H9 (cell line): ENCODE results near the gene SPNS3. TPM values are rescaled to one million over a fixed set of nuclear protein-coding genes. Genes with fewer than 3 reads are reported as not detected.

Source experiments
- DNase-seq: peaks from one replicate; pipeline ENCODE4 v3.0.0-alpha.2; 2017
- H2AFZ ChIP-seq: one replicate; pipeline ENCODE4 v1.6.1; 2013; ENCODE audit warnings: mild to moderate bottlenecking, low read length, control low read depth, moderate library complexity
- H2AK5ac ChIP-seq: 2 replicates; pipeline ENCODE4 v1.6.1; 2013; ENCODE audit warnings: low read length, control low read depth, mixed read lengths; ENCODE audit not compliant: insufficient read length
- H2BK120ac ChIP-seq: one replicate; pipeline ENCODE4 v1.6.1; 2013; ENCODE audit warnings: low read depth, mild to moderate bottlenecking, low read length, control low read depth, inconsistent platforms; ENCODE audit not compliant: poor library complexity, severe bottlenecking
- H2BK12ac ChIP-seq: 2 replicates; pipeline ENCODE4 v1.6.1; 2013; ENCODE audit warnings: low read length, control low read depth, mixed read lengths, low read depth; ENCODE audit not compliant: insufficient read length
- H2BK15ac ChIP-seq: 2 replicates; pipeline ENCODE4 v1.6.1; 2013; ENCODE audit warnings: low read depth, low read length, control low read depth
- H2BK20ac ChIP-seq: one replicate; pipeline ENCODE4 v1.6.1; 2013; ENCODE audit warnings: low read depth, mild to moderate bottlenecking, low read length, control low read depth, inconsistent platforms; ENCODE audit not compliant: poor library complexity, severe bottlenecking
- H2BK5ac ChIP-seq: 2 replicates; pipeline ENCODE4 v1.6.1; 2013; ENCODE audit warnings: low read length, control low read depth, mixed read lengths; ENCODE audit not compliant: insufficient read length
- H3K14ac ChIP-seq: 2 replicates; pipeline ENCODE4 v1.6.1; 2013; ENCODE audit warnings: low read length, control low read depth; ENCODE audit not compliant: insufficient read depth
- H3K18ac ChIP-seq: 2 replicates; pipeline ENCODE4 v1.6.1; 2013; ENCODE audit warnings: low read depth, mild to moderate bottlenecking, mixed read lengths, low read length, control low read depth; ENCODE audit not compliant: insufficient read length
- H3K23ac ChIP-seq: 2 replicates; pipeline ENCODE4 v1.6.1; 2013; ENCODE audit warnings: low read length, control low read depth, mixed read lengths, low read depth; ENCODE audit not compliant: insufficient read length
- H3K23me2 ChIP-seq: 2 replicates; pipeline ENCODE4 v1.6.1; 2013; ENCODE audit warnings: low read depth, mild to moderate bottlenecking, mixed read lengths, low read length, control low read depth; ENCODE audit not compliant: insufficient read length, poor library complexity, severe bottlenecking
- H3K27ac ChIP-seq: 2 replicates; pipeline ENCODE4 v1.5.1; 2013; ENCODE audit warnings: low read length, control low read depth, mixed read lengths, low read depth; ENCODE audit not compliant: insufficient read length
- H3K27me3 ChIP-seq: 2 replicates; pipeline ENCODE4 v1.6.1; 2013; ENCODE audit warnings: low read length, control low read depth, inconsistent platforms; ENCODE audit not compliant: insufficient read depth
- H3K4ac ChIP-seq: 2 replicates; pipeline ENCODE4 v1.6.1; 2013; ENCODE audit warnings: low read depth, mild to moderate bottlenecking, control low read depth, inconsistent platforms, low read length, moderate library complexity
- H3K4me1 ChIP-seq: 2 replicates; pipeline ENCODE4 v1.6.1; 2013; ENCODE audit warnings: low read length, control low read depth, inconsistent platforms; ENCODE audit not compliant: insufficient read depth
- H3K4me2 ChIP-seq: 2 replicates; pipeline ENCODE4 v1.6.1; 2013; ENCODE audit warnings: low read length, control low read depth, mixed read lengths; ENCODE audit not compliant: insufficient read length, insufficient read depth
- H3K56ac ChIP-seq: 2 replicates; pipeline ENCODE4 v1.6.1; 2013; ENCODE audit warnings: low read depth, mild to moderate bottlenecking, mixed read lengths, low read length, control low read depth; ENCODE audit not compliant: insufficient read length
- H3K79me1 ChIP-seq: 2 replicates; pipeline ENCODE4 v1.6.1; 2013; ENCODE audit warnings: low read depth, mild to moderate bottlenecking, moderate library complexity, low read length, control low read depth, inconsistent platforms; ENCODE audit not compliant: insufficient read depth, poor library complexity, severe bottlenecking
- H3K79me2 ChIP-seq: 2 replicates; pipeline ENCODE4 v1.6.1; 2013; ENCODE audit warnings: low read length, control low read depth, inconsistent platforms; ENCODE audit not compliant: insufficient read depth
- H3K9ac ChIP-seq: 2 replicates; pipeline ENCODE4 v1.6.1; 2013; ENCODE audit warnings: low read length, control low read depth, mixed read lengths; ENCODE audit not compliant: insufficient read length; ENCODE audit errors: extremely low read depth
- H3K9me3 ChIP-seq: one replicate; pipeline ENCODE4 v1.6.1; 2013; ENCODE audit warnings: low read depth, low read length, inconsistent platforms; ENCODE audit not compliant: control insufficient read depth
- H3T11ph ChIP-seq: one replicate; pipeline ENCODE4 v1.6.1; 2013; ENCODE audit warnings: mild to moderate bottlenecking, low read length, control low read depth, inconsistent platforms
- H4K20me1 ChIP-seq: one replicate; pipeline ENCODE4 v1.6.1; 2013; ENCODE audit not compliant: control insufficient read depth, insufficient read length, insufficient read depth
- H4K5ac ChIP-seq: 2 replicates; pipeline ENCODE4 v1.6.1; 2013; ENCODE audit warnings: low read depth, mild to moderate bottlenecking, mixed read lengths, low read length, control low read depth; ENCODE audit not compliant: insufficient read length
- H4K8ac ChIP-seq: replicated peaks from 2 replicates; pipeline ENCODE4 v1.6.1; 2013; ENCODE audit warnings: low read length, control low read depth, mixed read lengths, low read depth; ENCODE audit not compliant: insufficient read length
- H4K91ac ChIP-seq: 2 replicates; pipeline ENCODE4 v1.6.1; 2013; ENCODE audit warnings: low read depth, mild to moderate bottlenecking, moderate library complexity, mixed read lengths, low read length, control low read depth; ENCODE audit not compliant: insufficient read length
- H3K27ac Mint-ChIP-seq, 3 experiments: 2 replicates in 2 of 3; 3 replicates in 1 of 3; pipeline ENCODE4 v1.8.0; 2020 to 2021; ENCODE audit warnings: mixed read lengths in 3 of 3, mild to moderate bottlenecking in 1 of 3, moderate library complexity in 1 of 3
- H3K27me3 Mint-ChIP-seq: 2 replicates; pipeline ENCODE4 v1.8.0; 2021; ENCODE audit warnings: low read depth, mild to moderate bottlenecking, moderate library complexity, mixed read lengths
- H3K36me3 Mint-ChIP-seq, 3 experiments: 2 replicates in 2 of 3; 3 replicates in 1 of 3; pipeline ENCODE4 v1.8.0; 2020 to 2021; ENCODE audit warnings: low read depth in 3 of 3, mixed read lengths in 3 of 3; ENCODE audit not compliant: insufficient read depth in 1 of 3
- H3K4me1 Mint-ChIP-seq, 2 experiments: 2 replicates each; pipeline ENCODE4 v1.8.0; 2020; ENCODE audit warnings: mixed read lengths in 2 of 2
- H3K4me3 Mint-ChIP-seq, 2 experiments: 2 replicates in 1 of 2; 3 replicates in 1 of 2; pipeline ENCODE4 v1.8.0; 2020 to 2021; ENCODE audit warnings: mild to moderate bottlenecking in 2 of 2, mixed read lengths in 2 of 2, moderate library complexity in 1 of 2
- H3K9me3 Mint-ChIP-seq, 2 experiments: 2 replicates in 1 of 2; 3 replicates in 1 of 2; pipeline ENCODE4 v1.8.0; 2020; ENCODE audit warnings: mild to moderate bottlenecking in 2 of 2, mixed read lengths in 2 of 2, moderate library complexity in 1 of 2
- WGBS: extraction: QIAGEN DNeasy Blood & Tissue Kit; methylation state at CpG from one replicate; pipeline ENCODE4 v1.1.7; 2013; ENCODE audit warnings: missing lambda C conversion rate, low lambda C conversion rate, mixed read lengths; ENCODE audit not compliant: insufficient read length; ENCODE audit errors: extremely low coverage; 5-methylcytosine and 5-hydroxymethylcytosine counted together
- total RNA-seq: library from RNA; stranded (reverse); gene quantifications from 2 replicates; pipeline ENCODE4 v1.2.1, GENCODE V29; 2021
- TF ChIP-seq, protein P1 (sequence below): fragments of 200-600 bp; sonication (generic); conservative IDR thresholded peaks from 3 replicates; pipeline ENCODE4 v1.8.0; 2021; ENCODE audit warnings: antibody characterized with exemption, mild to moderate bottlenecking

The SPNS3 gene
- total RNA-seq, 1 experiment from 2014 or later: not detected

DNA sequence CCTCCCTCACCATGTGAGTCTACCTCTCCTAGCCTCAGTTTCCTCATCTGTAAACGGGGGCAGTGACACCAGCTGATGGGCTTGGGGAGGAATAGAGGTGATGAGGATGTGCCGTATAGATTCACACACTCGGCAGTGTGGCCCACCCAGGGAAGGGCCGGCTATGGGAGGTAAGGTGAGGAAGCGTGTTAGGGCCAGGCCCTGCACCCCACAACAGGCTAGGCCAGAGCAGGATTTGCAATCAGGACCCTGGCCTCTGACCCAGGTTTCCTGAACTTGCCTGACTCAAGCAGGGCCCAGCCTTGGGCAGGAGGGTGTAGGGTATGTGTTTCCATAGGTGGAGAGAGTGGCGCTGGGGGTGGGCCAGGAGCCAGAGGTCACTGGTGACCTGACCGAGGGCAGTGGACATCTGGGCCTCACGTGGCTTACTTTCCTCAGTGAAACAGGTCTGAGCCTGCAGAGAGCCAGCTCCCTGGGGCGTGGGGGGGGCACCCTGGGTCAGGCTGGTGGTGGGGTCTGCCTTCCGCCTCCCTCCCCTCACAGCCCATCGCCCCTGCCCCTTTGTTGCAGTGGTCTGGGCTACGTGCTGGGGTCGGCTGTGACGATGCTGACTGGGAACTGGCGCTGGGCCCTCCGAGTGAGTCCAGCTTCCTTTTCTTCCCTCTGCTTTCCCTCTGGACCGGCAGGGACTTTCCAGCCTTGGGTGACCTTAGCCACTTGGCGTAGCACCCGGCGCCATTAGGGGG lies 12.8 kb downstream of the SPNS3 start:
- no CpG with 5 or more reads among the region's 20 CpGs for WGBS
- Histone ChIP-seq H3K14ac (no peak overlapping the region), H3K79me2 (no peaks in the 10 kb centered on the region), H2BK5ac (no peak overlapping the region), H2BK12ac (no peak overlapping the region), H3K4me2 (no peak overlapping the region), H3K23ac (no peak overlapping the region), H3K56ac (no peak overlapping the region), H2BK120ac (no peak overlapping the region), H3T11ph (no peak overlapping the region), H2AK5ac (no peak overlapping the region), H2BK15ac (no peak overlapping the region), H3K79me1 (no peaks in the 10 kb centered on the region), H4K8ac (no peak overlapping the region), H3K9me3 (no peaks in the 10 kb centered on the region), H3K9ac (no peak overlapping the region), H2BK20ac (no peak overlapping the region), H2AFZ (no peak overlapping the region), H4K20me1 (no peaks in the 10 kb centered on the region), H4K91ac (no peak overlapping the region), H3K27ac (no peak overlapping the region), H3K4ac (no peak overlapping the region), H3K27me3 (no peaks in the 10 kb centered on the region), H3K4me1 (no peaks in the 10 kb centered on the region), H4K5ac (no peak overlapping the region), H3K18ac (no peak overlapping the region), H3K23me2 (no peaks in the 10 kb centered on the region)
- H3K27ac Mint-ChIP-seq: no peak overlapping the region; a peak in 1 of 7 replicates
- DNase-seq: no peak
- H3K36me3 Mint-ChIP-seq: no peaks in the 10 kb centered on the region
- TF ChIP-seq, protein P1, sequence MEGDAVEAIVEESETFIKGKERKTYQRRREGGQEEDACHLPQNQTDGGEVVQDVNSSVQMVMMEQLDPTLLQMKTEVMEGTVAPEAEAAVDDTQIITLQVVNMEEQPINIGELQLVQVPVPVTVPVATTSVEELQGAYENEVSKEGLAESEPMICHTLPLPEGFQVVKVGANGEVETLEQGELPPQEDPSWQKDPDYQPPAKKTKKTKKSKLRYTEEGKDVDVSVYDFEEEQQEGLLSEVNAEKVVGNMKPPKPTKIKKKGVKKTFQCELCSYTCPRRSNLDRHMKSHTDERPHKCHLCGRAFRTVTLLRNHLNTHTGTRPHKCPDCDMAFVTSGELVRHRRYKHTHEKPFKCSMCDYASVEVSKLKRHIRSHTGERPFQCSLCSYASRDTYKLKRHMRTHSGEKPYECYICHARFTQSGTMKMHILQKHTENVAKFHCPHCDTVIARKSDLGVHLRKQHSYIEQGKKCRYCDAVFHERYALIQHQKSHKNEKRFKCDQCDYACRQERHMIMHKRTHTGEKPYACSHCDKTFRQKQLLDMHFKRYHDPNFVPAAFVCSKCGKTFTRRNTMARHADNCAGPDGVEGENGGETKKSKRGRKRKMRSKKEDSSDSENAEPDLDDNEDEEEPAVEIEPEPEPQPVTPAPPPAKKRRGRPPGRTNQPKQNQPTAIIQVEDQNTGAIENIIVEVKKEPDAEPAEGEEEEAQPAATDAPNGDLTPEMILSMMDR: no peak
- H3K9me3 Mint-ChIP-seq: no peaks in the 10 kb centered on the region; a peak in 1 of 5 replicates
- H3K4me1 Mint-ChIP-seq: peaks cover 0 to 3% of the 10 kb centered on the region in 2 experiments; a peak in 1 of 4 replicates
- H3K27me3 Mint-ChIP-seq: peaks cover 12% of the 10 kb centered on the region
- no peak overlapping the region for H3K4me3 Mint-ChIP-seq
